Chondrocyte (in vitro differentiated cells): Measurements from ENCODE around the gene CRYGN. TPM values are rescaled to one million over a fixed set of nuclear protein-coding genes. Genes with fewer than 3 reads are reported as not detected.

ENCODE experiments used
- DNase-seq: peaks from one replicate; pipeline ENCODE4 v3.0.0; 2021; ENCODE audit warnings: mixed read lengths, low spot score
- H3K27ac Mint-ChIP-seq: one replicate; pipeline ENCODE4 v1.8.0; 2021; ENCODE audit warnings: mild to moderate bottlenecking, moderate library complexity, mixed read lengths; ENCODE audit not compliant: unreplicated experiment
- H3K27me3 Mint-ChIP-seq: 2 replicates; pipeline ENCODE4 v1.8.0; 2021; ENCODE audit warnings: low read depth, mixed read lengths
- H3K36me3 Mint-ChIP-seq: 2 replicates; pipeline ENCODE4 v1.8.0; 2021; ENCODE audit warnings: low read depth, mixed read lengths
- H3K4me1 Mint-ChIP-seq: 2 replicates; pipeline ENCODE4 v1.8.0; 2021; ENCODE audit warnings: low read depth, mild to moderate bottlenecking, mixed read lengths
- H3K4me3 Mint-ChIP-seq: one replicate; pipeline ENCODE4 v1.8.0; 2021; ENCODE audit warnings: mild to moderate bottlenecking, moderate library complexity, mixed read lengths; ENCODE audit not compliant: unreplicated experiment
- H3K9me3 Mint-ChIP-seq: 2 replicates; pipeline ENCODE4 v1.8.0; 2021; ENCODE audit warnings: low read depth, mixed read lengths
- CTCF ChIP-seq: fragments of 200-600 bp; sonication (generic); IDR thresholded peaks from 2 replicates; pipeline ENCODE4 v1.5.0; 2021; ENCODE audit warnings: antibody characterized with exemption, mild to moderate bottlenecking, moderate library complexity
- total RNA-seq: library from RNA; stranded (reverse); gene quantifications from 3 replicates; pipeline ENCODE4 v1.2.1, GENCODE V29; 2021

CRYGN gene
- total RNA-seq, 1 donor from 2014 or later: not detected

- peaks cover 1% of the 10 kb centered on the region for H3K36me3 Mint-ChIP-seq
These were observed 32.9 kb downstream of the CRYGN start for GRCh38 chr7:151406886-151407583.

GRCh38 chr7:151406051-151406875, 33.7 kb downstream of the CRYGN start:
- no peak overlapping the region for H3K27ac Mint-ChIP-seq
- H3K27me3 Mint-ChIP-seq: peaks cover 23% of the 10 kb centered on the region
- TF ChIP-seq CTCF: no peak
- peak; percentile 77 for DNase-seq
- no peaks in the 10 kb centered on the region for H3K9me3 Mint-ChIP-seq
- peaks cover 1% of the 10 kb centered on the region for H3K36me3 Mint-ChIP-seq
- no peak overlapping the region for H3K4me3 Mint-ChIP-seq
- H3K4me1 Mint-ChIP-seq: peaks cover 28% of the 10 kb centered on the region

More at GRCh38 chr7:151406886-151407583, 32.9 kb downstream of the CRYGN start:
- peak; percentile 63 for DNase-seq
- H3K27ac Mint-ChIP-seq: no peak overlapping the region
- H3K27me3 Mint-ChIP-seq: peaks cover 31% of the 10 kb centered on the region
- no peaks in the 10 kb centered on the region for H3K9me3 Mint-ChIP-seq
- no peak for TF ChIP-seq CTCF
- H3K4me3 Mint-ChIP-seq: no peak overlapping the region
- peaks cover 27% of the 10 kb centered on the region for H3K4me1 Mint-ChIP-seq

- H3K27ac Mint-ChIP-seq: no peak overlapping the region
- H3K4me3 Mint-ChIP-seq: no peak overlapping the region
- no peak for TF ChIP-seq CTCF
- no peaks in the 10 kb centered on the region for H3K9me3 Mint-ChIP-seq
- H3K36me3 Mint-ChIP-seq: peaks cover 1% of the 10 kb centered on the region
- peaks cover 23% of the 10 kb centered on the region for H3K27me3 Mint-ChIP-seq
- H3K4me1 Mint-ChIP-seq: peaks cover 28% of the 10 kb centered on the region
- peak; percentile 65 for DNase-seq
These were observed 34.4 kb downstream of the CRYGN start for GRCh38 chr7:151405588-151405987.

- Mint-ChIP-seq H3K27ac (no peak overlapping the region), H3K4me1 (peaks cover 24% of the 10 kb centered on the region), H3K27me3 (peaks cover 27% of the 10 kb centered on the region), H3K36me3 (peaks cover 1% of the 10 kb centered on the region), H3K4me3 (no peak overlapping the region), H3K9me3 (no peaks in the 10 kb centered on the region)
- no peak for DNase-seq
- no peak for TF ChIP-seq CTCF
These were observed 34.9 kb downstream of the CRYGN start for GRCh38 chr7:151405056-151405455.

- Mint-ChIP-seq H3K36me3 (peaks cover 1% of the 10 kb centered on the region), H3K27ac (no peak overlapping the region), H3K27me3 (peaks cover 33% of the 10 kb centered on the region), H3K9me3 (no peaks in the 10 kb centered on the region), H3K4me1 (peaks cover 24% of the 10 kb centered on the region), H3K4me3 (no peak overlapping the region)
- TF ChIP-seq CTCF: no peak
- peak; percentile 59 for DNase-seq
These were observed 35.5 kb downstream of the CRYGN start for GRCh38 chr7:151404216-151405011.
